HG02642 (cell line): ENCODE measurements around the gene SEMA4B.
"Not testable (repeated sequence)": the region's sequence is repeated elsewhere in the genome, so short reads cannot be mapped to it uniquely, and the experiment has no call there.

Source experiments
- ATAC-seq: cut with Tn5 transposase; IDR thresholded peaks from one replicate; pipeline ENCODE4 v1.9.1; 2021; ENCODE audit warnings: mild to moderate bottlenecking; ENCODE audit not compliant: unreplicated experiment, poor library complexity

The SEMA4B gene

DNA sequence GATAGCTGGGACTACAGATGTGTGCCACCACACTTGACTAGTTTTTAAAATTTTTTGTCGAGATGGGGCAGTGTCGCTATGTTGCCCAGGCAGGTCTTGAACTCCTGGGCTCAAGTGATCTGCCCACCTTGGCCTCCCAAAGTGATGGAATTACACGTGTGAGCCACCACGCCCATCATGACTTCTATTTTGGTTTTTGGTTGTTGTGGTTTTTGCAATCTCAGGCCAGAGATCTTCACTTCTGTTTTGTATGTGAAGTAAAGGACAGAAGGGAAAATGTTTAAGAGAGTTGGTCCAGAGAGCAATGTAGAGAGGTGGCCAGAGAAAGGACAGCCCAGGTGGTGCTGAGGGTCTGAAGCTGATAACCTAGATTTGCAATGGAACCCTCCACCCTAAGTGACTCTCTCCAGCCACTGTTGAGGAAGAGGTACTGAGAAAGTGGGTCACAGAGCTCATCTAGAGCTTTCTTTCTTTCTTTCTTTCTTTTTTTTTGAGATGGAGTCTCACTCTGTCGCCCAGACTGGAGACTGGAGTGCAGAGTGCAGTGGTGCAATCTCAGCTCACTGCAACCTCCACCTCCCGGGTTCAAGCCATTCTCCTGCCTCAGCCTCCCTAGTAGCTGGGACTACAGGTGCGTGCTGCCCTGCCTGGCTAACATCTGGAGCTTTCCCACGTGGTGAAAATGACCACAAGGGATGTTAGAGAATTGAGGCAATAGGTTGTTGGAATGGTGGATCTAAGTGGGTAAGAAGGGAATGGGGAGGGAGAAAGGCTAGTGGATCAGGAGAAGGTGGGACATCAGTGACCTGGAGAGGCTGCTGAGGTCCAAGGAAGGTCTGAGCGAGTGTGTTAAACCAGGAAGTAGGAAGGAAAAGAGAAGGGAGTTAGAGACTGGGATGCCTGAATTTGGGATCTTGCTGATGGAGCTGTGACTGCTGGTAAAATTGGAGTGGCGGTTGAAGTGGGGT, 22.4 kb upstream of the SEMA4B start:
- ATAC-seq: no peak

DNA sequence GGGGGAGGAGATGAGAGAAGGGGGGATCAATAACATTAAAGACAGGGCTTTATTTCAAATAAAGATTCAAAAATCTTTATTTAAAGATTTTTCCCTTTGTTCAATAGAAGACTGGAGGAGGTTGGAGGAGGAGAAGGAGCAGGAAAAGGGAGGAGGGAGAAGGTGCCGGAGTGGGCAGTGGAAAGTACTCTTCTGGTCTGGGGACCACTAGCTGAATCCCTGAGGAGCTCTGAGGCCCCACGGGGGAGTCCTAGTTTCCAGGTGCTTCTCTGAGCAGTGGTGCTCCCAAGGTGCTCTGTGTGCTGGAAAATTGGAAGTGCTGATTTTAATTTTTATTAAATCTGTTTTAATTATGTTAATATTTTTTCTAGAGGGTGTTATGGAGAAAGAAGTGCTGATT, 19.4 kb upstream of the SEMA4B start:
- ATAC-seq: no peak

DNA sequence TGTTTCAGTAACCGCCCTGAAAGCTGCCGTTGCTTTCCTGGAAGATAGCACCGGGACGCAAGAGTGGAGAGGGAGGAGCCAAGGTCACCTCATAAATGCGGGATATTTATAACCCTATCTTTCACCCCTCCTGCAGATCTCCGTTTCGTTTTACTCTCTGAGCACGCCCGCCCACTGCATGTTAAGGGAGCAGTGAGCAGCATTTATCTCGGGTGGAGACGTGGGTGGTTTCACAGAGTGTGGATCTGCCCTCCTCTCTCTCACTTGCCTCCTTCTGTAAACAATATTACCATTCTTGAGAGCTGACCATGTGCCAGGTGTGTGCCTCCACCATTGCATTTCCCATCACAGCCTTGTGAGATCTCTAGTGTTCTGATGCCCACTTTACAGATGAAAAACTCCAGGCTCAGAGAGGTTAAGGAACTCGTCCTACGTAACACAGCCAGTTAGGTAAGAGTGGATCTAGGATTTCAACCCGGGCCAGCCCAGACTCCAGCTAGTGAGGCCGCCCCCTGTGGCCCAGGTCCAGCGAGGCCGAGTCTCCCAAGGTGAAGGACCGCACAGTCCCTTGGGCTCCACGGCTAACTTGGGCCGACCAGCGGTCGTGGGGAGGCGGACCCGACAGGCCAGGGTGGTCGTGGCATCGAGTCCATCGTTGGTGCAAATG, 16.9 kb upstream of the SEMA4B start:
- peak; percentile 59 for ATAC-seq

DNA sequence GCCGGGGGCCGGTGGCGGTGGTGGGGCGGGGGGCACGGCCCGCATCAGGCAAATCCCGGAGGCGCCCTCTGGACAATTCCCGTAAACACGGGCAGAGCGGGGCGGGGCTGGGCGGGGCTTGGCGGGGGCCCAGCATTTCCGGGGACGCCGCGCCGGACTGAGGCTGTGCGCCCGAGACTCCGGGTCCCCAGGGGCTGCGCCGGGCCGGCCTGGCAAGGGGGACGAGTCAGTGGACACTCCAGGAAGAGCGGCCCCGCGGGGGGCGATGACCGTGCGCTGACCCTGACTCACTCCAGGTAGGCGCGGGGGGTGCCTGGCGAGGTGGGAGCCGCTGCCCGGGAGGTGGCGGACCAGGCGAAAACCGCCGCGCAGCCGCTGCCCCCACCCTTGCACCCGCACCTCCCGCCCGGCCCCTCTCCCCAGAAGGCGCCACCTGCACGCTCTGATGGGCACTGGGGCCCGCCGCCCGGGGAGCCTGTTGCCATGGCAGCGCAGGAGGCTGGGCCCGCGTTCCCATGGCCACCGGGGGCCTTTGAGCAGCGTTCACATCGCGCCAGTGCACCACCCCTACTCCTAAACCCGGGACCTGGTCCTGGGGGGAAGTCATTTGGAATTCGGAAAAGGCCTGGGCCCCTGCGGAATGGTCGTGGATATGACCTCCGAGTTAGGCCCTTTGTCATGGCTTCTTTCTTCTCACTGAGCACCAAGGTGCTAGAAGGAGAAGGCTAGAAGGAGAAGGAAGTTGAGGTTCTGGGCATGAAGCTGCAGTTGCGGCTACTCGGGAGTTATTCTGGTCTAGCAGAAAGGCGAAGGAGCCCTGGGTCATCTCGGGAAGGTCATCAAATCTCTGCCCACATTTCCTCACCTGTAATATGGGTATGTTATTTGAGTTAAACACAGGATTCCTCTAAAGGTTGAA, 16.1 kb upstream of the SEMA4B start:
- ATAC-seq: peak; percentile 67

DNA sequence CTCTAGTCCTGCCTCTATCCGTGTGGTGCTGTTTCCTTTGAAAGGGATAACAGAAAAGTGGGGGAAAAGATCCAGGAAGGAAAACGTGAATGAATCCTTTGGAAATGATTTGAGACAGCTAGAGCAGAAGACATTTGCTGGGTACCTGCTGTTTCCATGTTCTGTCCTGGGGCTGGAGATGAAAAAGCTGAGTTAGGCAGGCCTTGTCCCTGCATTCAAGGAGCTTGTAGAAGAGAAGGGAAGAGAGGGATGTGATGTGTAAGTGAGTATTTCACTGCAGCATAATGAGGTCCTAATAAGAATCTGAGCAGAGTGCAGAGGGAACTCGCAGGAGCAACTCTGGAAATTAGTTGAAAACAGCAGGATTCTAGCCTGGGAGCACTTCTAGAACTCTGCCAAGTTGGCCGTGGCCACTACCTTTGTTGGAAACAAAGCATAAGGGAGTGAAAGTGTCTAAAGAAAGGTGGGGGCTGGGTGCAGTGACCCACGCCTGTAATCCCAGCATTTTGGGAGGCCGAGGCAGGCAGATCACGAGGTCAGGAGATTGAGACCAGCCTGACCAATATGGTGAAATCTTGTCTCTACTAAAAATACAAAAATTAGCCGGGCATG, 13.8 kb upstream of the SEMA4B start:
- ATAC-seq: no peak

DNA sequence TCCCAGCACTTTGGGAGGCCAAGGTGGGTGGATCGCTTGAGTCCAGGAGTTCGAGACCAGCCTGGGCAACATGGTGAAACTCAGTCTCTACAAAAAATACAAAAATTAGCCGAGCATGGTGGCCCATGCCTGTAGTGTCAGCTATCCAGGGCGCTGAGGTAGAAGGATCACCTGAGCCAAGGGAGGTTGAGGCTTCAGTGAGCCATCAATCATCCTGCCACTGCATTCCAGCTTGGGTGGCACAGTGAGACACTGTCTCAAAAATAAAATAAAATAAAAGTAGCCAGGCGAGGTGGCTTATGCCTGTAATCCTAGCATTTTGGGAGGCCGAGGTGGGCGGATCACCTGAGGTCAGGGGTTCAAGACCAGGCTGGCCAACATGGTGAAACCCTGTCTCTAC, 13.1 kb upstream of the SEMA4B start:
- not testable (repeated sequence) for ATAC-seq

DNA sequence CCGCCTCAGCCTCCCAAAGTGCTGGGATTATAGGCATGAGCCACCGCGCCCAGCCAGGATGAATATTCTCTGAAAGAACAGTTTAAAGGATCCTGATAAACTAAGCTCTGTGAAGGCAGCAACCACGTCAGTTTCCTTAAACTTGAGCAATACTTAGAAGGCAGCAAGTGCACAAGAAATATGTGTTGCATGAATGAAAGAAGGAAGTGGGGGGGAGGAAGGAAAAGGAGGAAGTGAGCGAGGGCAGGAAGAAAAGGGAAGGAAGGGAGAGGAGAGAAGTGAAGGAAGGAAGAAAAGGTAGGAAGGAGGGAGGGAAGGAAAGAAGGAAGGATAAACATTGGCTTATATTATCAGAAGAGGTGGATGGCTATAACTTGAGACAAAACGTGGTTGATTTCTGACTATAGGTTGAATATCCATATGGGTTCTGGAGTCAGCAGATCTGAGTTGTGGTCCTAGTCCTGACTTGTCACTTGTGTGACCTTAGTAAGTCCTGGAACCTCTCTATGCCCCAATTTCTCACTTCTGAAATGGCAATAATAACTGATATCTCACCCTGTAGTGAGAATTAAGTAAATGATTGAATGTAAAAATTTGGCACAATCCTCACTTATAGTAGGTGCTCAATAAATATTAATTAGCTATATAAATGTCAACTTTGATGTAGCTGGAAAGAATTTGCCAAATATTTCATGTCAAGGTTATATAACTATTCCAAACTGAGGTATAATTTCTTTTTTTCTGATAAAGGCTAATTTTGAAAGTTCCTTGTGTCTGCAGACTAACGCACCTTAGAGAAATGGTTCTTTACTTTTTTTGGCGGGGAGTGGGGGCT, 12.0 kb upstream of the SEMA4B start:
- no peak for ATAC-seq

DNA sequence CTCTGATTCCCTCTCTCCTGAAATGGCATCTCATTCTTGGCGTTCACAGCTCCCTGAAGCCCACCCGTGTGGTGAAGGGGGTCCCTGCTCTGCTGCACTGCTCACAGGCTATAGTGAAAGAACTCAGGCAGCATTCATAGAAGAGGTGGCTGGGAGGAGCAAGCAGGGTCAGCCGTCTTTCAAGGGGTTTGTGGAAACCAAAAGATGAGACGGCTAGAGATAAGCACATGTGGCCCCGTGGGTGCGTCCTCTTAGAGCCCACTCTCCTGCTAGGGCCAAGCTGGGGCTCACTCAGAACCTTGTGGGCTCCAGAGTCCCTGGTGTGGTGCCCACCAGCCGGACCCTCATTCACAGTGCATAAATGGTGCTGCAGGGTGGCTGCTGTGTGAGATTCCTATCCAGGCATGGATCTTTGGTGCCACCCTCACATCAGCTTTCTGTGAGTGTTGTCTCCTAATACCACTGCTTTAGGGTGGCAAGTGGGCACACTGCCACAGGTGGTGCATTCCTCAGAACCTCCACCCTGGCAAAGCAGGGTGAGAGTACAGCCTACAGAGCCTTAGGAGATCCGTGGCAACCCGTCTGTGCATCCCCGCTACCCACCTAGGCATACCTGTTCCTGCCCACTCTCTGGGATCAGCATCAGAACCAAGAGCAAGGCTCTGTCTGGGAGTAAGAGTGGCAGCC, 11.2 kb upstream of the SEMA4B start:
- no peak for ATAC-seq

DNA sequence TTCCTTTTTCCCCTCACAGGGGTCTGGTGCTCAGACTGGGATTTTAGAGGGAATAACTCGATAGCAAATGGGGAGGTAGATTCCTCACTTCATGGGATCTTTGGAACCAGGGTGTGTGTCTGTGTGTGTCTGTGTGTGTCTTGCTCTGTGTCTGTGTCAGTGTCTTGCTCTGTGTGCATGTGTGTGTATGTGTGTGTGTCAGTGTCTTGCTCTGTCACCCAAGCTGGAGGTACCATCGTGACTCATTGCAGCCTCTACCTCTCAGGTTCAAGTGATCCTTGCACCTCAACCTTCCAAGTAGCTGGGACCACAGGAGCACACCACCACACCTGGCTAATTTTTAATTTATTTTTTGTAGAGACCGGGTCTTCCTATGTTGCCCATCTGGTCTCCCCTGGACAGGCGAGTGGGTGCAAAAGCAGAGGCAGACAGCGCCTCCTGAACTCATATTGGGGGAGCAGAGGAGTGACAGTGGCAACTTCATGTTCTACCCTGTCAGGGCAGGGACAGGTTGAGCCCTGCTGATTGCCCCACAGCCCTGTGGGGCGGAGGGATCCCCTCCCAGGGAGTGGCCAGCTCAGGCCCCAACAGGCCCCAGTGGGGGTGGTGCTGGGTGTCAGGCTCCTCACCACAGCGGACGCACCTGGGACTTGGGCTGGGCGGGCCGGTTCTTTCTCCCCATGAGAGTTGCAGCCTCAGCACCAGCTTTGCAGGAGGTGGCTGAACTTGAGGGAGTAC, 10.4 kb upstream of the SEMA4B start:
- peak; percentile 50 for ATAC-seq

DNA sequence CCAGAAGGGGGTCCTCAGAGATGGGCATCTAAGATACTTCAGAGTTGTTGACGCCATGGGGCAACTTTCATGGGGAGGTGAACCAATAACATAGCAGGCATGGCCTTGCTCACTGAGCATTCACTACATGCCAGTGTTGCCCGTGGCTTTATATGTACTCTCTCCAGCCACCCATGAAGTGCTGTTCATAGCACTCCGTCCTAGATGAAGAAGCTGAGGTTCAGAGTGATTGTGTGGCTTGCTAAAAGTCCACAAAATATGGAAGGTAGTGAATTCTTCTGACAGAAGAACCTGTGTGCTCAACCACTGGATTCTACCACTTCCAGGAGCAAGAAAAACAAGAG, 9.8 kb upstream of the SEMA4B start:
- ATAC-seq: peak; percentile 25

DNA sequence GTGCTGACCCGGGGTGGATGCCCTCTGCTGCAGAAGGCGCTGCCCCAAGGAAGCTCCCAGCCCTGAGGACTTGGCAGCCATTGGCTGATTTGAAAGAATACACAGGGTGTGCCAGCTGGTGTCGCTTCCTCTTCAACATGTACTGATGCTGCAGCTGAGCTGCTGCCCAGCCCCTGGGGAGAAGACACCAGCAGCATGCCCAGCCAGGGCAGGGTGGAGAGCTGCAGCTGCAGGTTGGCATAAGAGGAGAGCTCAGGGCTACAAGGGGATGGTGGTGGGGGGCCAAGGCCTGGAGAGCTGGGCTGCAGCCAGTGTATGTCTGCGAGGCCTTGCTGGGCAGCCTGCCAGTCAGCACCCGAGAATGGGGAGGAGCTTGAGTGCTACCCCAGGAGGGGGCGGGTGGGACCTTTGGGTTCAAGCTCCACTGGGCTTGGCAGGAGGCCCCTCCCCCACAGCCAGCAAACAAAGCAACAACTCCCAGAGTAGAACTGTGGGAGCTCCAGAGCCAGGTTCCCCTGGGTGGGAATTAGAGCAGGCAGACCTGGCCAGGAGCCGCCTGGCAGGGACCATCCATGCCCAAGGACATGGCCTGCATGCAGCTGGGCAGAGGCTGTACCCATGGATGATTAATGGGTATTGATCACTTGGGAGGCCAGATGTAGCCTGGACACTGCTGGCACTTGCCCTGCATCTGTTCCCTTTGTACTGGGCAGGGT, 9.2 kb upstream of the SEMA4B start:
- peak; percentile 74 for ATAC-seq

DNA sequence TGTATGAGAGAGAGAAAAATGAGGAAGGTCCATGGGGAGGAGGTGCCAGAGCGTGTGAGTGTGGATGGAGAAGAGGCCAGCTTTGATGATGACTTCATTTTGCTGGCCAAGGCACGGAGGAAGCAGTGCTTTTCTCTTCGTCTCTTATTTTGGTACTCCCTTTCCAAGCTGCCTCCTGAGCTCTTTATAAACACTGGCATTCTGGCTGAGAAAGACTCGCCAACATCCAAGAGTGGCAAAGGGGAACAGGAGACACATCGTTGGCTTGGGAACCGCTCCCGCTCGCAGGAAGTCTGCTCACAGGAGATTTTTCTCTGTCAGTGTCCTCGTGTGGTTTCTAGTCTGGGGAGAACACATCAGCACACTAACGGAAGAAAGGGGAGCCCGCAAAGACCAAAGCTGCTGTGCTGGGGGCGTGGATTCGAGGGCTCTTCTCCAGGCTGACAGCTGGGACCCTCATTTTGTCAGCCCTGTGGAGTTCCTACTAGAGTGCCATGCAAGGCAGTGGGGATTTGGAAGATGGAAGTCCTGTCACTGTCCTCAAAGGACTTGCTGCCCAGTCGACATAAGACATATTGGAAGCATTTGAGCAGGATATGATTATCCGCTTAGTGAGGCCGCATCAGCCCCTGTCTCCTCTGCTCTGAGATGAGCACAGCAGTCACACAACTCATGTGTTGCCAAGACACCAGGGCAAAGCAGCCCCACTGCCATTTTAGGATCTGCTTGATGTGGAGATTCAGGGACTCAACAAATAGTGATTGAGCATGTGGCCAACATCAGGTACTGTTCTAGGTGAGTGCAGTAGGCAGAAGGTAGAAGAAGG, 8.0 kb upstream of the SEMA4B start:
- ATAC-seq: no peak

DNA sequence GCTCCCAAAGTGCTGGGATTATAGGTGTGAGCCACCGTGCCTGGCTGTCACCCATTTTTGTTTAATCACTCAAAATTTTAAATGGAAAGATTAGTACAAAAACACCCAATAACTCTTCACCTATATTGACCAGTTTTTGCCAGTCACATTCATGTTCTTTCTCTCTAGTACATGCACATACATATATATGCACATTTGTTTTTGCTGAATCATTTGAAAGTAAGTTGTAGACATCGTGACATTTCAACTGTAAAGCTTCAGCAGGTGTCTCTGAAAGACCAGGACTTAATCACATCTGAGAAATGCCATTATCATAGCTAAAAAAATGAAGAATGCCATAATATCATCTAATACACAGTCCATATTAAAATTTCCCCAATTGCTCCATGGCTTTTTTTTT, 6.5 kb upstream of the SEMA4B start:
- no peak for ATAC-seq

DNA sequence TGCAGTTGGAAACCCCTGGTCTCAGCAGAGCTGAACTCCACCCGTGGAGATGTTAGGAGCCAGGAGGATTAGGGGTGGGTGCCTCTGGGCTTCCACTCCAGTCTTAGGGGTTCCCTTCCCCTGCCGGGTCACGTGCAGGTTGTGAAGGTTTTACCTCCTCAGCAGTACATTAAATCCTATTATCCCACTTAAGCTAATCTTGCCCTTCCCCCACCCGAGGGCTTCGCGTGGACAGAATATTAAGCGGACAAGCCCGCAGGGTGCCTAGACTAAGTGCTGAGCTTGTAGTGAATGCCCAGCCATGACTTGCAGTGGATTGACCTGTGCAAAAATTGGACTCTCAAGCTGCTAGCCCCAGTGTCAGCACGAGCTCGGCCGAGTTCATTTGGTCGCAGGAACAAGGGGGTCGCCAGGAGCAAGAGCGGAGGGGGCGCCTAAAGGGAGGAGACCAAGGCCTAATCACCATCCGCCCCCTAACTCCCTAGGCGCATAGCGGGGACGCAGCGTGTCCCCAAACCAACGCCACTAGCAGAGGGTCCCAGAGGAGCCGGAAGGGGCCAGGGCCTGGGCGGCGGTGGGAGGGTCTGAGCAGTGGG, 498 bp upstream of the SEMA4B start:
- peak; percentile 31 for ATAC-seq

DNA sequence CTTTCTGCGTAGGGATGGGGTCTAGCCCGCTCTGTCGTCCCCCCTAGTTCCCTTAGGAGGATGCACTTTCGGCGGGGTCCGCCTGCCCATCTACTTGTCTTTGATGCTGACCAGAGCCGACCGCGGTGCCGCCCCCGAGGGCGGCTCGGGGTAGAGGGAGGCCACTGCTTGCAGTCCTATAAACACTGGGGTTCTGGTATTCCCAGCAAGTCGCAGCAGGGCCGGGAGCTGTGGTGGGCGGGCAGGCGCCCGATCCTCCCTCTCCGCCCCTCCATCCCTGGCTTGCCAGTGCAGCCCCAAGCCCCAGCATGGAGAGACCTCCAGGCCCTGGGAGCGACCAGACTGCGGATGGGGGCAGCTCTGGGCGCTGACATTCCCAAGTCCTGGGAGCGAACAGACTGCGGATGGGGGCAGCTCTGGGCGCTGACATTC, 830 bp downstream of the SEMA4B start:
- peak; percentile 7 for ATAC-seq

DNA sequence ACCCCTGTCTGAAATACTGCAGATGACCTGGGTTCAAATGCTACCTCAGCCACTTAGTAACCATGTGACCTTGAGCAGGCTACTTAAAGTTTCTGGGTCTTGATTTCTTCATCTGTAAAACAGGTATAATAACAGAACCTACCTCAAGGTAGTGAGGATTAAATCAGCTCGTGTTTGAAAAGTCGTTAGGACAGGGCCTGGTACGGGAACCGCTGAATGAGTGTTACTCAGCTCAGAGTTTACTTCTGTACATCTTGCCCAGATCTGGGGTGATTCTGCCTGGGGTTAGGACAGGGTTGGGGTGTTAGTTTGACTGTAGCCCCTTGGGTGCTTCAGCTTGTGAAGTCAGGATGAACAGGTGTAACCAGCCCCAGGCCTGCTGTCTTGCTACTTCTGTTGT, 1.8 kb downstream of the SEMA4B start:
- ATAC-seq: no peak
